Ammon's horn (tissue), 1 donor: Measurements from ENCODE around the gene TSPOAP1.

Source experiments
- DNase-seq: peaks from one replicate; pipeline ENCODE4 v3.0.0-alpha.2; 2016; ENCODE audit warnings: low spot score

TSPOAP1 gene

GRCh38 chr17:58277107-58277801 lies 51.3 kb downstream of the TSPOAP1 start:
- DNase-seq, result no peak

GRCh38 chr17:58276423-58276822 lies 52.2 kb downstream of the TSPOAP1 start:
- no peak for DNase-seq

- DNase-seq, result no peak
Observed at GRCh38 chr17:58275417-58275816, 53.2 kb downstream of the TSPOAP1 start.

GRCh38 chr17:58273453-58274104 lies 55.0 kb downstream of the TSPOAP1 start:
- no peak for DNase-seq

GRCh38 chr17:58272367-58273280 lies 56.0 kb downstream of the TSPOAP1 start:
- no peak for DNase-seq

GRCh38 chr17:58271216-58271931 lies 57.2 kb downstream of the TSPOAP1 start:
- no peak for DNase-seq

GRCh38 chr17:58270476-58271215 lies 57.9 kb downstream of the TSPOAP1 start:
- no peak for DNase-seq

- DNase-seq, result no peak
Observed at GRCh38 chr17:58269557-58270291, 58.9 kb downstream of the TSPOAP1 start.

- no peak for DNase-seq
Observed at GRCh38 chr17:58268774-58269556, 59.6 kb downstream of the TSPOAP1 start.

GRCh38 chr17:58268326-58268725 lies 60.3 kb downstream of the TSPOAP1 start:
- no peak for DNase-seq

- no peak for DNase-seq
Observed at GRCh38 chr17:58267347-58268324, 61.0 kb downstream of the TSPOAP1 start.

- DNase-seq, result no peak
Observed at GRCh38 chr17:58265902-58266875, 62.4 kb downstream of the TSPOAP1 start.

GRCh38 chr17:58265271-58265670 lies 63.3 kb downstream of the TSPOAP1 start:
- no peak for DNase-seq

- DNase-seq, result no peak
Observed at GRCh38 chr17:58264407-58265103, 64.0 kb downstream of the TSPOAP1 start.

- DNase-seq, result no peak
Observed at GRCh38 chr17:58263773-58264172, 64.8 kb downstream of the TSPOAP1 start.

GRCh38 chr17:58262149-58262548 lies 66.4 kb downstream of the TSPOAP1 start:
- no peak for DNase-seq

- no peak for DNase-seq
Observed at GRCh38 chr17:58254803-58255202, 73.8 kb downstream of the TSPOAP1 start.
